K562 (cell line): ENCODE results near the gene PINK1. TPM values are rescaled to one million over a fixed set of nuclear protein-coding genes. Genes with fewer than 3 reads are reported as not detected.

Experiments used
- NR1H2 ChIP-seq: sonication (generic); formaldehyde crosslinking; IDR thresholded peaks from 2 replicates; pipeline ENCODE4 v1.4.0; 2020; ENCODE audit warnings: mild to moderate bottlenecking, missing genetic modification reagents
- PCBP1 ChIP-seq: fragments of 200-400 bp; formaldehyde crosslinking; IDR thresholded peaks from 2 replicates; pipeline ENCODE4 v1.6.1; 2018; ENCODE audit warnings: mild to moderate bottlenecking, low read depth, low read length; ENCODE audit not compliant: poor library complexity, severe bottlenecking
- PPARD ChIP-seq: fragments of 250-450 bp; sonication (Bioruptor Pico); IDR thresholded peaks from 2 replicates; pipeline ENCODE4 v1.8.0; 2022; ENCODE audit warnings: inconsistent platforms, mild to moderate bottlenecking, moderate library complexity
- ZNF232 ChIP-seq: sonication (generic); formaldehyde crosslinking; IDR thresholded peaks from 2 replicates; pipeline ENCODE4 v1.8.0; 2022; ENCODE audit warnings: mild to moderate bottlenecking, missing genetic modification reagents
- ZNF253 ChIP-seq: fragments of 250-450 bp; sonication (Bioruptor Pico); conservative IDR thresholded peaks from 2 replicates; pipeline ENCODE4 v1.6.1; 2021; ENCODE audit warnings: mild to moderate bottlenecking
- polyA plus RNA-seq, 8 experiments: library from polyadenylated mRNA; depleted of rRNA in 4 of 8; stranded (reverse) in 5 of 8; unstranded in 3 of 8; fragments of >200 nt; fragmentation: Nextera tagmentation in 2 of 8; fragmentation: Illumina TruSeq in 1 of 8; extraction: Ambion mirVana in 2 of 8; extraction: Trizol in 1 of 8; gene quantifications; 2 replicates each; pipeline versions ENCODE4 v1.2.1 to v1.2.3, GENCODE V29; 2011 to 2014; ENCODE audit warnings: inconsistent platforms in 1 of 8, missing spikeins in 1 of 8
- total RNA-seq, 7 experiments: library from RNA; depleted of rRNA in 6 of 7; stranded (reverse); fragments of >200 nt in 6 of 7; fragmentation: Illumina TruSeq in 2 of 7; extraction: Trizol in 2 of 7; gene quantifications; 2 replicates each; pipeline versions ENCODE4 v1.2.1 to v1.2.3, GENCODE V29; 2011 to 2021; ENCODE audit warnings: low replicate concordance in 1 of 7
- TF ChIP-seq, protein P1 (sequence below), 2 experiments: fragments of 450-650 bp; conservative IDR thresholded peaks; 2 replicates each; pipeline ENCODE4 v1.6.1; 2017; ENCODE audit warnings: mild to moderate bottlenecking in 2 of 2, moderate library complexity in 2 of 2
- TF ChIP-seq, protein P2 (sequence below), 2 experiments: IDR thresholded peaks; 2 replicates each; pipeline ENCODE4 v1.6.1; 2012; ENCODE audit warnings: improper control_type of control experiment in 2 of 2, low read depth in 2 of 2, low read length in 2 of 2, borderline replicate concordance in 1 of 2

Gene PINK1
- total and polyA plus RNA-seq, 9 of the 15 experiments (the other 6 are each of a cell fraction or from before 2014, with no cell fraction given) = 1.5 to 11.3 (median 6.8) TPM

DNA sequence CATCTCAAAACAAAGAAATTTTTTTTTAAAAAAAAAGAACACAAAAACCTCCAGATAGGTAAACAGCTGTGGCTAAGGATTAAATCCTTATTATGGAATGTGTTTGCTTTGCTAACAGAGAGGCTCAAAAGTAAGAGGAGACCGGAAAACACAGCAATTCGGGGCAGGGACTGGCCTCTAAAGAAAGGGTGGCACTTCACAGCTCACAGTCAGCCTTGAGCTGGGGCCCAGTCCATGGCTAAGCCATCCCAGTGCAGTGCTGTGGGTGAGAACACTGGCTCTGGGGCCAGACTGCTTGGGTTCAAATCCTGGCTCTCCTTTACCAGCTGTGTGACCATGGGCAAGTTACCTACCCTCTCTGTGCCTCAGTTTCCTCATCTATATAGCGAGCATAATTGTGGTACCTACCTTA lies 56.4 kb downstream of the PINK1 start (continued):
- TF ChIP-seq, protein P1, sequence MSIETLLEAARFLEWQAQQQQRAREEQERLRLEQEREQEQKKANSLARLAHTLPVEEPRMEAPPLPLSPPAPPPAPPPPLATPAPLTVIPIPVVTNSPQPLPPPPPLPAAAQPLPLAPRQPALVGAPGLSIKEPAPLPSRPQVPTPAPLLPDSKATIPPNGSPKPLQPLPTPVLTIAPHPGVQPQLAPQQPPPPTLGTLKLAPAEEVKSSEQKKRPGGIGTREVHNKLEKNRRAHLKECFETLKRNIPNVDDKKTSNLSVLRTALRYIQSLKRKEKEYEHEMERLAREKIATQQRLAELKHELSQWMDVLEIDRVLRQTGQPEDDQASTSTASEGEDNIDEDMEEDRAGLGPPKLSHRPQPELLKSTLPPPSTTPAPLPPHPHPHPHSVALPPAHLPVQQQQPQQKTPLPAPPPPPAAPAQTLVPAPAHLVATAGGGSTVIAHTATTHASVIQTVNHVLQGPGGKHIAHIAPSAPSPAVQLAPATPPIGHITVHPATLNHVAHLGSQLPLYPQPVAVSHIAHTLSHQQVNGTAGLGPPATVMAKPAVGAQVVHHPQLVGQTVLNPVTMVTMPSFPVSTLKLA (conservative IDR thresholded peaks at IDR 0.05) = no peak
- TF ChIP-seq, protein P2, sequence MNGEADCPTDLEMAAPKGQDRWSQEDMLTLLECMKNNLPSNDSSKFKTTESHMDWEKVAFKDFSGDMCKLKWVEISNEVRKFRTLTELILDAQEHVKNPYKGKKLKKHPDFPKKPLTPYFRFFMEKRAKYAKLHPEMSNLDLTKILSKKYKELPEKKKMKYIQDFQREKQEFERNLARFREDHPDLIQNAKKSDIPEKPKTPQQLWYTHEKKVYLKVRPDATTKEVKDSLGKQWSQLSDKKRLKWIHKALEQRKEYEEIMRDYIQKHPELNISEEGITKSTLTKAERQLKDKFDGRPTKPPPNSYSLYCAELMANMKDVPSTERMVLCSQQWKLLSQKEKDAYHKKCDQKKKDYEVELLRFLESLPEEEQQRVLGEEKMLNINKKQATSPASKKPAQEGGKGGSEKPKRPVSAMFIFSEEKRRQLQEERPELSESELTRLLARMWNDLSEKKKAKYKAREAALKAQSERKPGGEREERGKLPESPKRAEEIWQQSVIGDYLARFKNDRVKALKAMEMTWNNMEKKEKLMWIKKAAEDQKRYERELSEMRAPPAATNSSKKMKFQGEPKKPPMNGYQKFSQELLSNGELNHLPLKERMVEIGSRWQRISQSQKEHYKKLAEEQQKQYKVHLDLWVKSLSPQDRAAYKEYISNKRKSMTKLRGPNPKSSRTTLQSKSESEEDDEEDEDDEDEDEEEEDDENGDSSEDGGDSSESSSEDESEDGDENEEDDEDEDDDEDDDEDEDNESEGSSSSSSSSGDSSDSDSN (IDR thresholded peaks at IDR 0.05; ENCODE audit: borderline replicate concordance in 1 of 2, low read depth in 2 of 2, low read length in 2 of 2) = no peak
- no peak for TF ChIP-seq ZNF253 (CRISPR knock-in tag)
- no peak for TF ChIP-seq NR1H2 (CRISPR knock-in tag)
- TF ChIP-seq PCBP1 = no peak
- no peak for TF ChIP-seq PPARD (CRISPR knock-in tag)
- TF ChIP-seq ZNF232 (CRISPR knock-in tag) = no peak
